KMS-11 (cell line): ENCODE data around the gene ZNF609.
A peak's percentile ranks its signal among the peaks of the same experiment; 100 is the strongest.
"Not testable (repeated sequence)": the region's sequence is repeated elsewhere in the genome, so short reads cannot be mapped to it uniquely, and the experiment has no call there.

Source experiments
- H2AFZ ChIP-seq: fragments of 200-600 bp; sonication (generic); 2 replicates; pipeline ENCODE4 v1.6.1; 2016; ENCODE audit warnings: antibody characterized with exemption, mixed run types, low read depth
- H3K27ac ChIP-seq: fragments of 200-600 bp; sonication (generic); 2 replicates; pipeline ENCODE4 v1.6.1; 2016; ENCODE audit warnings: mild to moderate bottlenecking, mixed run types
- H3K27me3 ChIP-seq: fragments of 200-600 bp; sonication (generic); 2 replicates; pipeline ENCODE4 v1.6.1; 2017; ENCODE audit warnings: mild to moderate bottlenecking, low read depth, mixed run types, moderate library complexity; ENCODE audit not compliant: insufficient read depth
- H3K36me3 ChIP-seq: fragments of 200-600 bp; sonication (generic); 2 replicates; pipeline ENCODE4 v1.6.1; 2017; ENCODE audit warnings: mild to moderate bottlenecking, mixed run types; ENCODE audit not compliant: insufficient read depth
- H3K4me1 ChIP-seq: fragments of 200-600 bp; sonication (generic); 2 replicates; pipeline ENCODE4 v1.6.1; 2016; ENCODE audit warnings: mild to moderate bottlenecking, low read depth, mixed run types; ENCODE audit not compliant: poor library complexity, severe bottlenecking
- H3K4me2 ChIP-seq: fragments of 200-600 bp; sonication (generic); 2 replicates; pipeline ENCODE4 v1.7.0; 2016; ENCODE audit warnings: mild to moderate bottlenecking, mixed run types
- H3K4me3 ChIP-seq: fragments of 200-600 bp; sonication (generic); IDR thresholded peaks from 2 replicates; pipeline ENCODE4 v1.6.1; 2017; ENCODE audit warnings: low read depth, low read length, mixed read lengths; ENCODE audit not compliant: insufficient read depth
- H3K79me2 ChIP-seq: fragments of 200-600 bp; sonication (generic); 2 replicates; pipeline ENCODE4 v1.6.1; 2016; ENCODE audit warnings: low read depth, mixed run types; ENCODE audit not compliant: insufficient read depth
- H3K9ac ChIP-seq: fragments of 200-600 bp; sonication (generic); 2 replicates; pipeline ENCODE4 v1.6.1; 2016; ENCODE audit warnings: mild to moderate bottlenecking, mixed run types
- H4K20me1 ChIP-seq: fragments of 200-600 bp; sonication (generic); 2 replicates; pipeline ENCODE4 v1.6.1; 2016; ENCODE audit warnings: mild to moderate bottlenecking, mixed run types; ENCODE audit not compliant: insufficient read depth
- CTCF ChIP-seq: fragments of 200-600 bp; sonication (generic); conservative IDR thresholded peaks from 2 replicates; pipeline ENCODE4 v1.6.1; 2017; ENCODE audit warnings: low read depth, mild to moderate bottlenecking, antibody characterized with exemption, low read length, moderate library complexity, mixed read lengths

ZNF609 gene

GRCh38 chr15:64624242-64624641 is 163.9 kb downstream of the ZNF609 start:
- peak overlapping the region; percentile 64; the same call in 1 of the 2 replicates for H3K27ac ChIP-seq
- H3K9ac ChIP-seq: no peak overlapping the region
- no peak for TF ChIP-seq CTCF
- H3K4me2 ChIP-seq: peak overlapping the region; percentile 30; the same call in 1 of the 2 replicates
- no peaks in the 10 kb centered on the region for H3K36me3 ChIP-seq
- no peak overlapping the region for H2AFZ ChIP-seq
- H3K4me1 ChIP-seq: peaks cover 70% of the 10 kb centered on the region
- no peaks in the 10 kb centered on the region for H4K20me1 ChIP-seq
- no peaks in the 10 kb centered on the region for H3K27me3 ChIP-seq
- no peak overlapping the region for H3K4me3 ChIP-seq
- peaks cover 73% of the 10 kb centered on the region for H3K79me2 ChIP-seq

- no peaks in the 10 kb centered on the region for H3K36me3 ChIP-seq
Observed at GRCh38 chr15:64629063-64629462, 168.7 kb downstream of the ZNF609 start.

GRCh38 chr15:64630396-64631107 is 170.2 kb downstream of the ZNF609 start:
- TF ChIP-seq CTCF: no peak
- Histone ChIP-seq H3K36me3 (no peaks in the 10 kb centered on the region), H3K27ac (peak overlapping the region; percentile 1; the same call in 1 of the 2 replicates)

More at GRCh38 chr15:64629063-64629462, 168.7 kb downstream of the ZNF609 start:
- no peak for TF ChIP-seq CTCF
- Histone ChIP-seq H4K20me1 (no peaks in the 10 kb centered on the region), H3K79me2 (peaks cover 71% of the 10 kb centered on the region), H3K27ac (no peak overlapping the region), H3K4me2 (no peak overlapping the region), H2AFZ (no peak overlapping the region), H3K9ac (no peak overlapping the region), H3K4me1 (peaks cover 69% of the 10 kb centered on the region), H3K4me3 (no peak overlapping the region), H3K27me3 (no peaks in the 10 kb centered on the region)

GRCh38 chr15:64632639-64633038 is 172.3 kb downstream of the ZNF609 start:
- peaks cover 90% of the 10 kb centered on the region for H3K4me1 ChIP-seq

More at GRCh38 chr15:64630396-64631107, 170.2 kb downstream of the ZNF609 start:
- peaks cover 69% of the 10 kb centered on the region for H3K4me1 ChIP-seq
- H3K4me2 ChIP-seq: no peak overlapping the region
- H2AFZ ChIP-seq: no peak overlapping the region
- H4K20me1 ChIP-seq: no peaks in the 10 kb centered on the region
- no peaks in the 10 kb centered on the region for H3K27me3 ChIP-seq
- no peak overlapping the region for H3K9ac ChIP-seq
- no peak overlapping the region for H3K4me3 ChIP-seq
- H3K79me2 ChIP-seq: peaks cover 72% of the 10 kb centered on the region

GRCh38 chr15:64633332-64633731 is 173.0 kb downstream of the ZNF609 start:
- Histone ChIP-seq H3K36me3 (no peaks in the 10 kb centered on the region), H3K4me3 (no peak overlapping the region), H3K27me3 (no peaks in the 10 kb centered on the region), H3K4me1 (peaks cover 97% of the 10 kb centered on the region), H3K27ac (peak overlapping the region; percentile 87), H4K20me1 (no peaks in the 10 kb centered on the region), H3K79me2 (peaks cover 87% of the 10 kb centered on the region), H2AFZ (no peak overlapping the region), H3K9ac (peak overlapping the region; percentile 54; the same call in 1 of the 2 replicates), H3K4me2 (peak overlapping the region; percentile 74)
- no peak for TF ChIP-seq CTCF

More at GRCh38 chr15:64632639-64633038, 172.3 kb downstream of the ZNF609 start:
- not testable (repeated sequence) for H3K27me3 ChIP-seq, H4K20me1 ChIP-seq, H3K4me3 ChIP-seq, H3K36me3 ChIP-seq, H3K9ac ChIP-seq, H2AFZ ChIP-seq
- H3K4me2 ChIP-seq: peak overlapping the region; percentile 74; the same call in 1 of the 2 replicates
- peak overlapping the region; percentile 87 for H3K27ac ChIP-seq
- peaks cover 87% of the 10 kb centered on the region for H3K79me2 ChIP-seq
